ENCODE measurements around the gene AP3B1. TPM values are rescaled to one million over a fixed set of nuclear protein-coding genes. Genes with fewer than 3 reads are reported as not detected.

Gene AP3B1
- total and polyA plus RNA-seq, 2 of the 8 experiments (the other 6 are each of a cell fraction or from before 2014, with no cell fraction given) = 45.8 to 48.3 TPM

GRCh38 chr5:78002690-78003089 is 291.8 kb downstream of the AP3B1 start (continued):
- no peak for TF ChIP-seq RAD21 (IDR thresholded peaks at IDR 0.05 in 1 of 2, conservative IDR thresholded peaks at IDR 0.05 in 1 of 2; ENCODE audit: low read depth in 2 of 2, low read length in 2 of 2)

Data from H1 (cell line).